ENCODE measurements around the gene CXXC5. TPM values are rescaled to one million over a fixed set of nuclear protein-coding genes. Genes with fewer than 3 reads are reported as not detected.

CXXC5 gene
- polyA plus RNA-seq, 1 donor from 2014 or later = 24.4 TPM

DNA sequence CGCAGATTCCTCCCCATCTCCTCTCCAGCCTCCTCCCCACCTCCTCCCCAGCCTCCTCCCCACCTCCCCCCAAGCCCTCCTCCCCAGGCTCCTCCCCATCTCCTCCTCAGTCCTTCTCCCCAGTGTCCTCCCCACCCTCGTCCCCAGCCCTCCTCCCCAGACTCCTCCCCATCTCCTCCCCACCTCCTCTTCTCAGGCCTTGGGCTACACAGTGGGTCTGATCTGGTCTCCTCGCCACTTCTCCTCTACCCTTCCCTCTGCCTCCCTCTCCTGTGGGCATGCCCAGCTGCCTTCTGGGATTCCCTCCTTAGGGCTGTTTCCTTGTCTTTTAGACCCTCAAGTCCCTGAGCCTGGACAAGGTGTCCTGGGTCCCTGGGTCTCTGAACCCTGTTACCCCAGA is 28.3 kb downstream of the CXXC5 start:
- no peak overlapping the region for H3K9ac ChIP-seq (ENCODE audit: low read length)
- no peak overlapping the region for H3K4me2 ChIP-seq (ENCODE audit: low read length)
- no peaks in the 10 kb centered on the region for H3F3A ChIP-seq (ENCODE audit: insufficient read depth, low read length, poor library complexity, severe bottlenecking)
- H3K27ac ChIP-seq (ENCODE audit: low read length) = peak overlapping the region; percentile 47
- TF ChIP-seq EP300 (conservative IDR thresholded peaks at IDR 0.05; ENCODE audit: poor library complexity, severe bottlenecking) (no peak), MXI1 (conservative IDR thresholded peaks at IDR 0.05; ENCODE audit: poor library complexity, severe bottlenecking) (no peak), POLR2AphosphoS5 (IDR thresholded peaks at IDR 0.05) (no peak)
- TF ChIP-seq, protein P1, sequence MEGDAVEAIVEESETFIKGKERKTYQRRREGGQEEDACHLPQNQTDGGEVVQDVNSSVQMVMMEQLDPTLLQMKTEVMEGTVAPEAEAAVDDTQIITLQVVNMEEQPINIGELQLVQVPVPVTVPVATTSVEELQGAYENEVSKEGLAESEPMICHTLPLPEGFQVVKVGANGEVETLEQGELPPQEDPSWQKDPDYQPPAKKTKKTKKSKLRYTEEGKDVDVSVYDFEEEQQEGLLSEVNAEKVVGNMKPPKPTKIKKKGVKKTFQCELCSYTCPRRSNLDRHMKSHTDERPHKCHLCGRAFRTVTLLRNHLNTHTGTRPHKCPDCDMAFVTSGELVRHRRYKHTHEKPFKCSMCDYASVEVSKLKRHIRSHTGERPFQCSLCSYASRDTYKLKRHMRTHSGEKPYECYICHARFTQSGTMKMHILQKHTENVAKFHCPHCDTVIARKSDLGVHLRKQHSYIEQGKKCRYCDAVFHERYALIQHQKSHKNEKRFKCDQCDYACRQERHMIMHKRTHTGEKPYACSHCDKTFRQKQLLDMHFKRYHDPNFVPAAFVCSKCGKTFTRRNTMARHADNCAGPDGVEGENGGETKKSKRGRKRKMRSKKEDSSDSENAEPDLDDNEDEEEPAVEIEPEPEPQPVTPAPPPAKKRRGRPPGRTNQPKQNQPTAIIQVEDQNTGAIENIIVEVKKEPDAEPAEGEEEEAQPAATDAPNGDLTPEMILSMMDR (IDR thresholded peaks at IDR 0.05; ENCODE audit: poor library complexity, severe bottlenecking) = no peak
- no peak overlapping the region for H3K4me3 ChIP-seq (ENCODE audit: low read length)
- H3K27me3 ChIP-seq (ENCODE audit: insufficient read depth, low read depth, low read length) = no peaks in the 10 kb centered on the region
- no peaks in the 10 kb centered on the region for H3K9me3 ChIP-seq (ENCODE audit: low read length)
- H3K79me2 ChIP-seq (replicated peaks; ENCODE audit: insufficient read depth, low read length) = peaks cover 7% of the 10 kb centered on the region
- no peaks in the 10 kb centered on the region for H3K36me3 ChIP-seq (ENCODE audit: insufficient read depth, low read length)
- no peaks in the 10 kb centered on the region for H4K20me1 ChIP-seq (ENCODE audit: insufficient read depth)
- no peak overlapping the region for H2AFZ ChIP-seq (ENCODE audit: low read depth, low read length)
- no peaks in the 10 kb centered on the region for H3K9me2 ChIP-seq (ENCODE audit: insufficient read depth, low read length)

DNA sequence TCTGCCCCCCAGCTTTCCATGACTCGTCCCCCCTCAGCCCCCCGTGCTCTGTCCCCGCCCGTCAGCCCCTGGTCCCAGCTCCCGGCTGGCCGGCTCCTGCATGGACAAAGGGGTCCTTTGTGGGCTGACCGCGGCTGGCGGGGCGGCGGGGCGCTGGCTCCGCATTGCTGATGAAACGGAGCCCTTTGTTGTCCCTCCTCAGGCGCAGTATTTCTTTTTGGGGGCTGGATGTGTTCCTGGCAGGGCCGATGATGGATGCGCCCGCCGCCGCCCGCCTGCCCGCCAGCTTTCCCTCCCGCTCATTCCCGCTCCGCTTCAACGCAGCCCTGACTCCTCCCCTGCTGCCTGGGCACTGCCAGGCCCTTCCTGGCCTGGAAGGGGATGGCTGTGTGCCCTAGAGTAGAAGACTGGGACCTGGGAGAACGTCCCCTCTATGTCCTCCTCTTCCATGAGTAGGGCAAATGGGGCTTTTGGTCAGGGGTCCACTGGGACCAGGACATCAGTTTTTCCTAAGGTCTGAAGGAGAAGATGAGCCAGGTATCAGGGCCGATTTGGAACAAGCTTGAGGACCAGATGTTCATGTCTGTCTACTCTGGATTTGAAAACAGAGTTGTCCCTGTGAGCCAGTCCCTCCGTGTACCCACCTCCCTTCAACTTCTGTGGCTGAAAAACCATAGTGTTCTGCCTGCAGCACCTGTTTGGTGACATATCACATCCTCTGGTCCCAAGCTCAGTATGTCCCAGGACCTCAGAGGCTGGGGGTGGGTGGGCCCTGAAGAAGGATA is 29.0 kb downstream of the CXXC5 start:
- H3K36me3 ChIP-seq (ENCODE audit: insufficient read depth, low read length) = no peaks in the 10 kb centered on the region
- H3K27ac ChIP-seq (ENCODE audit: low read length) = peak overlapping the region; percentile 47
- H3K9ac ChIP-seq (ENCODE audit: low read length) = peak overlapping the region; percentile 40
- no peaks in the 10 kb centered on the region for H3K9me2 ChIP-seq (ENCODE audit: insufficient read depth, low read length)
- H3K27me3 ChIP-seq (ENCODE audit: insufficient read depth, low read depth, low read length) = no peaks in the 10 kb centered on the region
- no peaks in the 10 kb centered on the region for H3F3A ChIP-seq (ENCODE audit: insufficient read depth, low read length, poor library complexity, severe bottlenecking)
- H3K79me2 ChIP-seq (replicated peaks; ENCODE audit: insufficient read depth, low read length) = peaks cover 7% of the 10 kb centered on the region
- H3K4me2 ChIP-seq (ENCODE audit: low read length) = no peak overlapping the region
- no peak overlapping the region for H2AFZ ChIP-seq (ENCODE audit: low read depth, low read length)
- H4K20me1 ChIP-seq (ENCODE audit: insufficient read depth) = no peaks in the 10 kb centered on the region
- TF ChIP-seq RAD21 (conservative IDR thresholded peaks at IDR 0.05) (no peak), EP300 (conservative IDR thresholded peaks at IDR 0.05; ENCODE audit: poor library complexity, severe bottlenecking) (no peak), MXI1 (conservative IDR thresholded peaks at IDR 0.05; ENCODE audit: poor library complexity, severe bottlenecking) (no peak), TAF1 (IDR thresholded peaks at IDR 0.05; ENCODE audit: low read depth) (no peak), SMC3 (conservative IDR thresholded peaks at IDR 0.05; ENCODE audit: poor library complexity) (no peak)
- TF ChIP-seq, protein P1 (IDR thresholded peaks at IDR 0.05; ENCODE audit: poor library complexity, severe bottlenecking) = no peak
- TF ChIP-seq, protein P2, sequence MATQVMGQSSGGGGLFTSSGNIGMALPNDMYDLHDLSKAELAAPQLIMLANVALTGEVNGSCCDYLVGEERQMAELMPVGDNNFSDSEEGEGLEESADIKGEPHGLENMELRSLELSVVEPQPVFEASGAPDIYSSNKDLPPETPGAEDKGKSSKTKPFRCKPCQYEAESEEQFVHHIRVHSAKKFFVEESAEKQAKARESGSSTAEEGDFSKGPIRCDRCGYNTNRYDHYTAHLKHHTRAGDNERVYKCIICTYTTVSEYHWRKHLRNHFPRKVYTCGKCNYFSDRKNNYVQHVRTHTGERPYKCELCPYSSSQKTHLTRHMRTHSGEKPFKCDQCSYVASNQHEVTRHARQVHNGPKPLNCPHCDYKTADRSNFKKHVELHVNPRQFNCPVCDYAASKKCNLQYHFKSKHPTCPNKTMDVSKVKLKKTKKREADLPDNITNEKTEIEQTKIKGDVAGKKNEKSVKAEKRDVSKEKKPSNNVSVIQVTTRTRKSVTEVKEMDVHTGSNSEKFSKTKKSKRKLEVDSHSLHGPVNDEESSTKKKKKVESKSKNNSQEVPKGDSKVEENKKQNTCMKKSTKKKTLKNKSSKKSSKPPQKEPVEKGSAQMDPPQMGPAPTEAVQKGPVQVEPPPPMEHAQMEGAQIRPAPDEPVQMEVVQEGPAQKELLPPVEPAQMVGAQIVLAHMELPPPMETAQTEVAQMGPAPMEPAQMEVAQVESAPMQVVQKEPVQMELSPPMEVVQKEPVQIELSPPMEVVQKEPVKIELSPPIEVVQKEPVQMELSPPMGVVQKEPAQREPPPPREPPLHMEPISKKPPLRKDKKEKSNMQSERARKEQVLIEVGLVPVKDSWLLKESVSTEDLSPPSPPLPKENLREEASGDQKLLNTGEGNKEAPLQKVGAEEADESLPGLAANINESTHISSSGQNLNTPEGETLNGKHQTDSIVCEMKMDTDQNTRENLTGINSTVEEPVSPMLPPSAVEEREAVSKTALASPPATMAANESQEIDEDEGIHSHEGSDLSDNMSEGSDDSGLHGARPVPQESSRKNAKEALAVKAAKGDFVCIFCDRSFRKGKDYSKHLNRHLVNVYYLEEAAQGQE (IDR thresholded peaks at IDR 0.05; ENCODE audit: borderline replicate concordance) = no peak
- H3K9me3 ChIP-seq (ENCODE audit: low read length) = no peaks in the 10 kb centered on the region
- peak overlapping the region; percentile 39 for H3K4me3 ChIP-seq (ENCODE audit: low read length)

All from neural cell (in vitro differentiated cells).